AG09309 (cell line): ENCODE data around the gene LGI4.
"Not testable (repeated sequence)": the region's sequence is repeated elsewhere in the genome, so short reads cannot be mapped to it uniquely, and the experiment has no call there.

Source experiments
- DNase-seq: peaks from one replicate; pipeline ENCODE4 v3.0.0-alpha.2; 2010; ENCODE audit warnings: low read depth
- H3K4me3 ChIP-seq: 2 replicates; pipeline ENCODE4 v1.5.1; 2011; ENCODE audit warnings: mild to moderate bottlenecking, low read depth, low read length, moderate library complexity; ENCODE audit not compliant: control insufficient read depth
- TF ChIP-seq, protein P1 (sequence below): IDR thresholded peaks from 2 replicates; pipeline ENCODE4 v1.5.1; 2011; ENCODE audit warnings: mild to moderate bottlenecking, low read depth, low read length, inconsistent platforms; ENCODE audit not compliant: insufficient read depth, control insufficient read depth; ENCODE audit errors: missing control alignments

LGI4 gene

GRCh38 chr19:35106898-35107541 is 27.8 kb downstream of the LGI4 start:
- no peak for DNase-seq
- TF ChIP-seq, protein P1, sequence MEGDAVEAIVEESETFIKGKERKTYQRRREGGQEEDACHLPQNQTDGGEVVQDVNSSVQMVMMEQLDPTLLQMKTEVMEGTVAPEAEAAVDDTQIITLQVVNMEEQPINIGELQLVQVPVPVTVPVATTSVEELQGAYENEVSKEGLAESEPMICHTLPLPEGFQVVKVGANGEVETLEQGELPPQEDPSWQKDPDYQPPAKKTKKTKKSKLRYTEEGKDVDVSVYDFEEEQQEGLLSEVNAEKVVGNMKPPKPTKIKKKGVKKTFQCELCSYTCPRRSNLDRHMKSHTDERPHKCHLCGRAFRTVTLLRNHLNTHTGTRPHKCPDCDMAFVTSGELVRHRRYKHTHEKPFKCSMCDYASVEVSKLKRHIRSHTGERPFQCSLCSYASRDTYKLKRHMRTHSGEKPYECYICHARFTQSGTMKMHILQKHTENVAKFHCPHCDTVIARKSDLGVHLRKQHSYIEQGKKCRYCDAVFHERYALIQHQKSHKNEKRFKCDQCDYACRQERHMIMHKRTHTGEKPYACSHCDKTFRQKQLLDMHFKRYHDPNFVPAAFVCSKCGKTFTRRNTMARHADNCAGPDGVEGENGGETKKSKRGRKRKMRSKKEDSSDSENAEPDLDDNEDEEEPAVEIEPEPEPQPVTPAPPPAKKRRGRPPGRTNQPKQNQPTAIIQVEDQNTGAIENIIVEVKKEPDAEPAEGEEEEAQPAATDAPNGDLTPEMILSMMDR = no peak
- H3K4me3 ChIP-seq = no peak overlapping the region

DNA sequence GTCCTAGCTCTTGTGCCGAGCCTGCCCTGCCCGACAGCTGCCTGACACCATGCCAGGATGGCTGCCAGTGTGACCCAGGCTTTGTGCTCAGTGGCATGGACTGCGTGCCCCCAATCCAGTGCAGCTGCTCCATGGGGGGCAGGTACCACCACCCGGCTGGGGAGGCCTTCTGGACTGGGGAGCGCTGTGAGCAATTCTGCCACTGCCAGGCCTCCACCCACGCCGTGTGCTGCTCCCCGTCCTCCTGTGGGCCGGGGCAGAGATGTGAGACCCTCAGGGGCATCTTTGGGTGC is 28.6 kb downstream of the LGI4 start:
- DNase-seq = no peak
- TF ChIP-seq, protein P1 = no peak
- no peak overlapping the region for H3K4me3 ChIP-seq

DNA sequence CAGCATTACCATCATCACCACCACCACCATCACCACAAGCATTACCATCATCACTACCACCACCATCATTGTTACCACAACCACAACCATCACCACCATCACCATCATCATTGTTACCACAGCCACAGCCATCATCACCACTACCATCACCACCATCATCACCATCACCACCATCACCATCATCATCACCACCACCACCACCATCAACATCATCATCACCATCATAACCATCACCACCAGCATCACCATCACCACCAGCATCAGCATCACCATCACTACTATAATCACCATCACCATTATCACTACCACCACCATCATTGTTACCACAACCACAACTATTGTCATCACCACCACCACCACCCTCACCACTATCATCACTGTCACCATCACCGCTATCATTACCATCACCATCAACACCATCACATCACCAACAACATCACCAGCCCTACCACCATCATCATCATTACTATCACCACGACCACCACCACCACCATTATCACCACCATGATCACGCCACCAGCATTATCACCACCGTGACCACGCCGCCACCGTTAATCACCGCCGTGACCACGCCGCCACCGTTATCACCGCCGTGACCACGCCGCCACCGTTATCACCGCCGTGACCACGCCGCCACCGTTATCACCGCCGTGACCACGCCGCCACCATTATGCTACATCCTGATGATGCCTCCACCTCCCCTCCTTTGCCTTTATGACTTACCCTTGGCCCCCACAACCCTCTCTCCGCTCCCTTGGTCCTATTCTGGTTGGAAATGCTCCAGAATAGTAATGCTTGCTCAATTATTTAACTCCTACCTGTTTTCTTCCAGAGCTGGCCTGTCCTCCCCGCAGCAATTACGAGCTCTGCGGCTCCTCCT is 29.2 kb downstream of the LGI4 start:
- DNase-seq = no peak
- TF ChIP-seq, protein P1 = no peak

DNA sequence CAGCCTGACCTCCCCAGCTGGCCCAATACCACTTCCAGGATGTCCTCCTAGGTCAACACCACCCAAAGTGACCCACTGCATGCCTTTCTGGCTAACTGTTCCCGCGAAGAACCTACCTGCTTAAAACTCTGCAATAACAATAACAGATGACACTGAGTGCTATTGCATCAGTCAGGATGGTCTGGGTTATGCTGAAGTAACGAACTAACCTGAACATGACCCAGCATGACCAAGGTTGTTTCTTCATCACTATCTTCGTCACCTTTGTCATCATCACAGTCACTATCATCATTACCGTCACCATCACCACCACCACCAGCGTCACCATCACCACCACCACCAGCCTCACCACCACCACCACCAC is 29.8 kb downstream of the LGI4 start:
- no peak for DNase-seq
- no peak overlapping the region for H3K4me3 ChIP-seq
- TF ChIP-seq, protein P1 = no peak

More for the DNA sequence above, 29.2 kb downstream of the LGI4 start:
- no peak overlapping the region for H3K4me3 ChIP-seq

- DNase-seq = no peak
- TF ChIP-seq, protein P1 = no peak
- H3K4me3 ChIP-seq = no peak overlapping the region
Observed at GRCh38 chr19:35104361-35104760, 30.5 kb downstream of the LGI4 start.

GRCh38 chr19:35103614-35104013 is 31.2 kb downstream of the LGI4 start:
- not testable (repeated sequence) for DNase-seq

DNA sequence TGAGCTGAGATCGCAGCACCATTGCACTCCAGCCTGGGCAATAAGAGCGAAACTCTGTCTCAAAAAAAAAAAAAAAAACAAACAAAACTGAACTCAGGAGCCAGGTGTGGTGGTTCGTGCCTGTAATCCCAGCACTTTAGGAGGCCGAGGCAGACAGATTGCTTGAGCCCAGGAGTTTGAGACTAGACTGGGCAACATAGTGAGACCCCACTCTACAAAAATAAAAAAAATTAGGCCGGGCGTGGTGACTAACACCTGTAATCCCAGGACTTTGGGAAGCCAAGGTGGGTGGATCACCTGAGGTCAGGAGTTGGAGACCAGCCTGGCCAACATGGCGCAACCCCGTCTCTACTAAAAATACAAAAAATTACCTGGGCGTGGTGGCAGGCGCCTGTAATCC is 32.9 kb downstream of the LGI4 start:
- H3K4me3 ChIP-seq, DNase-seq: not testable (repeated sequence)

More at GRCh38 chr19:35103614-35104013, 31.2 kb downstream of the LGI4 start:
- not testable (repeated sequence) for H3K4me3 ChIP-seq
